GM10266 (cell line): ENCODE data around the gene SLC5A5.

Experiments used
- DNase-seq: peaks from one replicate; pipeline ENCODE4 v3.0.0; 2012; ENCODE audit errors: extremely low spot score
- TF ChIP-seq, protein P1 (sequence below): IDR thresholded peaks from 2 replicates; pipeline ENCODE4 v1.5.1; 2012; ENCODE audit warnings: mild to moderate bottlenecking, low read depth; ENCODE audit not compliant: control insufficient read depth, insufficient read depth; ENCODE audit errors: missing control alignments

Gene SLC5A5

GRCh38 chr19:17832443-17833208 is 39.1 kb upstream of the SLC5A5 start:
- TF ChIP-seq, protein P1, sequence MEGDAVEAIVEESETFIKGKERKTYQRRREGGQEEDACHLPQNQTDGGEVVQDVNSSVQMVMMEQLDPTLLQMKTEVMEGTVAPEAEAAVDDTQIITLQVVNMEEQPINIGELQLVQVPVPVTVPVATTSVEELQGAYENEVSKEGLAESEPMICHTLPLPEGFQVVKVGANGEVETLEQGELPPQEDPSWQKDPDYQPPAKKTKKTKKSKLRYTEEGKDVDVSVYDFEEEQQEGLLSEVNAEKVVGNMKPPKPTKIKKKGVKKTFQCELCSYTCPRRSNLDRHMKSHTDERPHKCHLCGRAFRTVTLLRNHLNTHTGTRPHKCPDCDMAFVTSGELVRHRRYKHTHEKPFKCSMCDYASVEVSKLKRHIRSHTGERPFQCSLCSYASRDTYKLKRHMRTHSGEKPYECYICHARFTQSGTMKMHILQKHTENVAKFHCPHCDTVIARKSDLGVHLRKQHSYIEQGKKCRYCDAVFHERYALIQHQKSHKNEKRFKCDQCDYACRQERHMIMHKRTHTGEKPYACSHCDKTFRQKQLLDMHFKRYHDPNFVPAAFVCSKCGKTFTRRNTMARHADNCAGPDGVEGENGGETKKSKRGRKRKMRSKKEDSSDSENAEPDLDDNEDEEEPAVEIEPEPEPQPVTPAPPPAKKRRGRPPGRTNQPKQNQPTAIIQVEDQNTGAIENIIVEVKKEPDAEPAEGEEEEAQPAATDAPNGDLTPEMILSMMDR, result no peak
- no peak for DNase-seq

DNA sequence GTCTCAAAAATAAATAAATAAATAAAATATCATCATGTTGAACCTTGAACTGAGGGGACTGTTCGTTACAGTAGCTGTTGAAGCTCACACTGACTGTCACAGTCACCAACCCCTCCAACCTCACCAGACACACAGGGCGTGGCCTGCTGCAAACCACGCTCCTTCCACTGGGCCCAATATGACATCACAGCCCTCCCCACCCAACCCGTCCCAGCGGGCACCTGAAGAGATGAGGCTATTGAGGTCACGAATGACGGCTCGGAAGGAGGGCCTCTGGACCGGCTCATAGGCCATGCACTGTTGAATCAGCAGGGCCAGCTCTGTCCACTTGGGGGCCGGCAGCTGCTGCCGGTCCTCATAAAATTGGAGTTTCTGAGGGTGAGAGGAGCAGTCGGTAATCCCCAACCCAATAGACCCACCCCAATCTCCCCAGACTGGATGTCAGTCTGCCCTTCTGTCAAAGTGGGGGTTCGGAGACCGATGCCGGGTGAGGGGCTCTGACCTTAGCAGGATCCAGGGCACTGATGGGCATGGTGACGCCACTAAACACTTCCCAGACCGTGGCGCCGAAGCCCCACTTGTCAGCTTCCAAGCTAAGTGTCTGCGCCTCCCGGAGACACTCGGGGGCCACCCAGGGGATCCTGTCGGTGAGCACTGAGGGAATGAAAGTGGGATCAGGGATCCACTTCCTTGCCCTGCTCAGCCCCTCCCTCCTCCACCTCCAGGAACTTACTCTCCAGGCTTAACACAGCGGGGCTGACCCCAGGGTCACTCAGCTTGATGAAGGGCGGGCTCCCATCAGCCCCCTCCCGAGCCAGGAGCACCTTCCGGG is 37.2 kb upstream of the SLC5A5 start:
- TF ChIP-seq, protein P1, result no peak
- no peak for DNase-seq

DNA sequence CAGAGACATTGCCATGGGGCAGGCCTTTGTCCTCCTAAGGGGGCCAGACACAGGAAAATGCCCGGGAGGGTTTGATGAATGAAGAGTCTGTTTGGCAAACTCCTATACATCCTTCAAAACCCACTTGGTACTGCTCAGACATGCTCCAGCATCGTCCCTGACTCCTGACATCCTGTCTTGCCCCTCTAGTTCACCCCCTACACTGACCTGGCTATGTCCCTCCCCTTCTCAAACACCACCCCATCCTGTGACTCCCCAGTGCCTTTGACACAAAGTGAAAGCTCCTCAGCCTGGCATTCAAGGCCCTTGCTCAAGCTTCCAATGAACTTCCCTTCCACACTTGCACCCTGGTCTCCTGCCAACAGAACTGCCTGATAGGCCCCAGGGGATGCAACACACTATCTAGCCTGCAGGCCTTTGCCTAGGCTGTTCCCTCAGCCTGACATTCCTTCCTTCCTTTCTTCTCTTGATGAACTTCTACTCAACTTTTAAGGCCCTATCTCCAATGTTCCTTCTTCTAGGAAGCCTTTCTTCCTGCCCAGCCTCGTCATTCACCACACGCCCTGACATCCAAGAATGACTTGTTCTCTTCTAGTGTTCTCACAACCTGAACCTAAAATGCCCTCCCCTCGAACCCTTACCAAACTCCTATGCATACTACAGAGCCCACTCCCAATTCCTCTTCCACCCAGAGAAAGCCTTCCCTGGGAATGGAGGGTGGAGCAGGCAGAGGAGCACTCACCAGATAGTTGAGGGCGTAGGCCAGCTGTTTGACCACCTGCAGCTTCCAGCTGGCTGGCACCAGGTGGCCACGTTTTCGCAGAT is 36.4 kb upstream of the SLC5A5 start:
- DNase-seq, result no peak
- TF ChIP-seq, protein P1, result no peak

GRCh38 chr19:17836530-17836929 is 35.2 kb upstream of the SLC5A5 start:
- no peak for DNase-seq
- TF ChIP-seq, protein P1, result no peak

DNA sequence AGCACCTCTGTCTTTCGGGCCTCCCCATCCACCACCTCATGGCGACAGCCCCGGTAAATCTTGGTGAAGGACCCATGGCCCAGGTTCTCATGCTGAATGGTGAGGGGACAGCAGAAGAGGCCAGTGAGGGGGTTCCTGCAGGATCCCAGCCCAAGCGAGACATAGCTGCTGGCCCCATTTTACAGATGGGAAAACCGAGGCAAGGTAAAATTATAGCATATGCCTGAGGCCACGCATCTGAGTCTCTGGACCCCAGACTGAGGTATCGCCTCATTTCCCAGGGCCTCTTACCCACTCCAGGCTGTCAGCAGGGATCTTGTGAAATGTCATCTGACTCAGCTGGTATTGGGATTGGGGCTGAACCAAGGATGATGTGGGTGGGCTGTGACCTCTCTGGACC is 33.8 kb upstream of the SLC5A5 start:
- TF ChIP-seq, protein P1, result no peak
- DNase-seq, result no peak

DNA sequence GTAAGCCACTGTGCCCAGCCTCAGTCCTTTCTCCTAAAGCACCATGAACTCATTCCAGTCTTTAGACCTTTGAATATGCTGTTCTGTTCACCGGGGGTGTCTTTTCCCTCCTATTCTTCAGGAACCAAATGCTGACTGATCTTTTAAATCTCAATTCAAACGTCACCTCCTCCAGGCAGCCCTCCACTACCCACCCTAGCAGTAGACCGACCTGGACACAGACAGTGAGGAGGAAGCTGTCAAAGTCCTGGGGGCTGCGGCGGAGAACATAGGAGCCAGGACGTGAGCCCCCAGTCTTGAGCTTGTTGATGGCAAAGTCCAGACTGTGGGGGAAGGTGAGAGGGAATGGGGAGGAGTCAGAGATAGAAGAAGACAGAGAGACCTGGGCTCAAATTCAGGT is 31.7 kb upstream of the SLC5A5 start:
- TF ChIP-seq, protein P1, result no peak
- no peak for DNase-seq
